H1 (cell line): ENCODE measurements around the gene CEACAM16. TPM values are rescaled to one million over a fixed set of nuclear protein-coding genes. Genes with fewer than 3 reads are reported as not detected.

Experiments
- POLR2A ChIP-seq, 2 experiments: IDR thresholded peaks; 1 replicate in 1 of 2; 2 replicates in 1 of 2; pipeline ENCODE4 v1.6.1; 2011; ENCODE audit warnings: low read depth in 2 of 2, low read length in 2 of 2, mild to moderate bottlenecking in 2 of 2; ENCODE audit errors: control extremely low read depth in 1 of 2
- POU5F1 ChIP-seq: IDR thresholded peaks from 2 replicates; pipeline ENCODE4 v1.6.1; 2011; ENCODE audit warnings: low read depth, mild to moderate bottlenecking, low read length, moderate library complexity
- polyA plus RNA-seq, 7 experiments: library from polyadenylated mRNA; depleted of rRNA in 3 of 7; stranded (reverse) in 5 of 7; unstranded in 2 of 7; fragments of >200 nt in 5 of 7; fragments of 200-250 nt in 2 of 7; gene quantifications; 1 replicate in 5 of 7; 2 replicates in 1 of 7; 4 replicates in 1 of 7; pipeline versions ENCODE4 v1.2.1 to v1.2.3, GENCODE V29; 2011 to 2013; ENCODE audit warnings: missing spikeins in 2 of 7, mixed read lengths in 2 of 7
- total RNA-seq: library from RNA; stranded (reverse); fragmentation: NEBNext Ultra II Directional; extraction: Animal tissue kit (Norgen Biotek cat#: 25700); gene quantifications from 2 replicates; pipeline ENCODE4 v1.2.1, GENCODE V29; 2021
- TF ChIP-seq, protein P1 (sequence below): IDR thresholded peaks from 2 replicates; pipeline ENCODE4 v1.6.1; 2011; ENCODE audit warnings: low read depth, mild to moderate bottlenecking, low read length; ENCODE audit not compliant: insufficient read depth

The CEACAM16 gene
- total and polyA plus RNA-seq, 2 of the 8 experiments (the other 6 are each of a cell fraction or from before 2014, with no cell fraction given), result not detected

DNA sequence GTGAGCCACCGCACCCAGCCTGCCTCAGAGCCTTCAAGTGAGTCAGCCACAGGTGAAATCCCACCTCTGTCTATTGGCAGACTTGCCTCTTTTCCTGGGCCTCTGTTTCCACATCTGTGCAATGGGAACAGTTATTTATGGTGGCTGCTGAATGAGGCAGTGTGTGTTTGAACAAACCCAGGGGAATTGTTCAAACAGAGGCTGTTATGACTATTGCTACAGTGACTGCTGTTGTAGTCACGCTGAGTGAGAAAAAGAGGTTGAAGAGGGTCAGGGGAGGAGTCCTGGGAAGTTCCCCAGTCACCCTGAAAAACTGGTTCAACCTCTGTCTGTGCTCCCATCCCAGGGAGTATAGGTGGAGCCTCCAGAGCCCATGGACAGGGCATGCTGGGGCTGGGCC, 27.6 kb upstream of the CEACAM16 start, which contains the start of gene CEACAM19 (continued):
- TF ChIP-seq, protein P1, sequence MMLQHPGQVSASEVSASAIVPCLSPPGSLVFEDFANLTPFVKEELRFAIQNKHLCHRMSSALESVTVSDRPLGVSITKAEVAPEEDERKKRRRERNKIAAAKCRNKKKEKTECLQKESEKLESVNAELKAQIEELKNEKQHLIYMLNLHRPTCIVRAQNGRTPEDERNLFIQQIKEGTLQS, result no peak
- TF ChIP-seq POU5F1 (no peak), POLR2A (IDR thresholded peaks at IDR 0.05; ENCODE audit: control extremely low read depth in 1 of 2, low read depth in 2 of 2, low read length in 2 of 2) (no peak)
